ENCODE measurements around the gene BTBD2.

Gene BTBD2

DNA sequence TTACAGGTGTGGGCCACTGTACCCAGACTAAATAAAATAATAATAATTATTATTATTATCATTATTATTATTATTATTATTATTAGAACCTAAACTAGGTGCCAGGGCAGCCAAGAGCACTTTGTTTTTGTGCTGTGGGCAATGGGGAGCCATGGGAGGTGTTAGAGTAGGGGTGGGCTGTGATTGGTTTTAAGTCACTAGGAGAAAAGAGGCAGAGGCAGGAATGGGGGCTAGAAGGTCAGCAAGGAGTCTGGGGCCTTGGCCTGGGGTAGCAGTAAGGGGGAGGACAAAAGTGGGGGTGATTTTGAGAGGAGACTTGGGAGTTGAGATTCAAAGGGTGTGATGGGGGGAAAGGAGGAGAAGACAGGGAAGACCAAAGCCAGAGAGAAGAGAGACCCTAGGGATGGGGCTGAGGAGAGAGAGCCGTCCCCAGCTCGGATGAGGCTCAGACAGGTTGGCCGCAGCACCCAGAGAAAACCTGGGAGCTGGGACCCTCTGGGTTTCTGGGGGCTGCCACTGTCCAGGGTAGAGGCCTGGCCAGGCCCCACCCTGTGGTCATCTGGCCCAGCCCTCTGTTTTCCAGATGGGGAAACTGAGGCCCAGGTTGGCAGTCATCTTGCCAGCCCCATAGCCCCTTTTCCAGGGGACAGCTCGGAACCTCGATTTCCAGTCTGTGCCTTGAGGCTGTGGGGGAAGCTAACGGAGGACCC, 17.8 kb upstream of the BTBD2 start:
- TF ChIP-seq, protein P1, sequence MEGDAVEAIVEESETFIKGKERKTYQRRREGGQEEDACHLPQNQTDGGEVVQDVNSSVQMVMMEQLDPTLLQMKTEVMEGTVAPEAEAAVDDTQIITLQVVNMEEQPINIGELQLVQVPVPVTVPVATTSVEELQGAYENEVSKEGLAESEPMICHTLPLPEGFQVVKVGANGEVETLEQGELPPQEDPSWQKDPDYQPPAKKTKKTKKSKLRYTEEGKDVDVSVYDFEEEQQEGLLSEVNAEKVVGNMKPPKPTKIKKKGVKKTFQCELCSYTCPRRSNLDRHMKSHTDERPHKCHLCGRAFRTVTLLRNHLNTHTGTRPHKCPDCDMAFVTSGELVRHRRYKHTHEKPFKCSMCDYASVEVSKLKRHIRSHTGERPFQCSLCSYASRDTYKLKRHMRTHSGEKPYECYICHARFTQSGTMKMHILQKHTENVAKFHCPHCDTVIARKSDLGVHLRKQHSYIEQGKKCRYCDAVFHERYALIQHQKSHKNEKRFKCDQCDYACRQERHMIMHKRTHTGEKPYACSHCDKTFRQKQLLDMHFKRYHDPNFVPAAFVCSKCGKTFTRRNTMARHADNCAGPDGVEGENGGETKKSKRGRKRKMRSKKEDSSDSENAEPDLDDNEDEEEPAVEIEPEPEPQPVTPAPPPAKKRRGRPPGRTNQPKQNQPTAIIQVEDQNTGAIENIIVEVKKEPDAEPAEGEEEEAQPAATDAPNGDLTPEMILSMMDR (IDR thresholded peaks at IDR 0.05; ENCODE audit: low read depth, low read length): no peak
- Histone ChIP-seq H3K27me3 (ENCODE audit: insufficient read depth, low read depth, severe bottlenecking) (no peaks in the 10 kb centered on the region), H3K4me3 (ENCODE audit: low read depth, low read length) (no peak overlapping the region), H3K27ac (no peak overlapping the region), H3K36me3 (peaks cover 2% of the 10 kb centered on the region), H3K9me3 (ENCODE audit: severe bottlenecking) (peaks cover 7% of the 10 kb centered on the region)
- no peak for DNase-seq

- Histone ChIP-seq H3K27ac (no peak overlapping the region), H3K4me3 (ENCODE audit: low read depth, low read length) (no peak overlapping the region), H3K36me3 (no peaks in the 10 kb centered on the region), H3K9me3 (ENCODE audit: severe bottlenecking) (peaks cover 7% of the 10 kb centered on the region), H3K27me3 (ENCODE audit: insufficient read depth, low read depth, severe bottlenecking) (no peaks in the 10 kb centered on the region)
- TF ChIP-seq, protein P1 (IDR thresholded peaks at IDR 0.05; ENCODE audit: low read depth, low read length): no peak
- DNase-seq: no peak
Measured at GRCh38 chr19:2032296-2032941, 16.9 kb upstream of the BTBD2 start.

GRCh38 chr19:2027361-2027760, 11.8 kb upstream of the BTBD2 start:
- Histone ChIP-seq H3K4me3 (ENCODE audit: low read depth, low read length) (no peak overlapping the region), H3K36me3 (no peaks in the 10 kb centered on the region), H3K27ac (no peak overlapping the region), H3K27me3 (ENCODE audit: insufficient read depth, low read depth, severe bottlenecking) (no peaks in the 10 kb centered on the region), H3K9me3 (ENCODE audit: severe bottlenecking) (peaks cover 7% of the 10 kb centered on the region)
- no peak for DNase-seq
- TF ChIP-seq, protein P1 (IDR thresholded peaks at IDR 0.05; ENCODE audit: low read depth, low read length): no peak

DNA sequence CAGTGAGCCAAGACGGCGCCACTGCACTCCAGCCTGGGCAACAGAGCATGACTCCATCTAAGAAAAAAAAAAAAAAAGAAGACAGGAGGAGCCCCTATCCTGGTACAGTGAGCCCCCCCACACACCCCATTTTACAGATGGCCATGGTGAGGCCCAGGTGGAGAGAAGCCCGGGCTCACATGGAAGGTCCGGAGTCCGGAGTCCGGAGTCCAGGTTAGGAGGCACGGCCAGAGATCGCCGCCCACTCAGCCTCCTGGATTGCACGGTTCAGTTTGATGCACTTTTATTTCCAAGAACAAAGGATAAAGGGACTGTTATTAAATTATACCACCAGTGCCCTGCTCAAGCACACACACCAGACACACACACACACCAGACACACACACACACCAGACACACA, 11.3 kb upstream of the BTBD2 start:
- no peak overlapping the region for H3K27ac ChIP-seq
- TF ChIP-seq, protein P1 (IDR thresholded peaks at IDR 0.05; ENCODE audit: low read depth, low read length): no peak
- DNase-seq: no peak
- no peaks in the 10 kb centered on the region for H3K36me3 ChIP-seq
- H3K9me3 ChIP-seq (ENCODE audit: severe bottlenecking): peaks cover 7% of the 10 kb centered on the region
- no peaks in the 10 kb centered on the region for H3K27me3 ChIP-seq (ENCODE audit: insufficient read depth, low read depth, severe bottlenecking)
- no peak overlapping the region for H3K4me3 ChIP-seq (ENCODE audit: low read depth, low read length)

DNA sequence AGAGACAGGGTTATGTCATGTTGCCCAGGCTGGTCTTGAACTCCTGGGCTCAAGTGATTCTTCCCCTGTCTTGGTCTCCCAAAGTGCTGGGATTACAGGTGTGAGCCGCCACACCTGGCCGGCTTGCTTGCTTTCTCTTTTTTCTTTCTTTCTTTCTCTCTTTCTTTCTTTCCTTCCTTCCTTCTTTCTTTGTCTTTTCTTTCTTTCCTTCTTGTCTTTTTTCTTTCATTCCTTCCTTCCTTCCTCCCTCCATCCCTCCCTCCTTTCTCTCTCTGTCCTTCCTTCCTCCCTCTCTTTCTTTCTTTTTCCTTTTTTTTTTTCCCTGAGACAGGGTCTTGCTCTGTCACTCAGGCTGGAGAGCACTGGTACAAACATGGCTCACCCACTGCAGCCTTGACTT, 6.8 kb upstream of the BTBD2 start:
- Histone ChIP-seq H3K27me3 (ENCODE audit: insufficient read depth, low read depth, severe bottlenecking) (no peaks in the 10 kb centered on the region), H3K4me3 (ENCODE audit: low read depth, low read length) (no peak overlapping the region), H3K27ac (no peak overlapping the region), H3K9me3 (ENCODE audit: severe bottlenecking) (peaks cover 7% of the 10 kb centered on the region), H3K36me3 (no peaks in the 10 kb centered on the region)
- DNase-seq: no peak
- TF ChIP-seq, protein P1 (IDR thresholded peaks at IDR 0.05; ENCODE audit: low read depth, low read length): no peak

Measured in WERI-Rb-1 (cell line).